ENCODE measurements around the gene PHC1. TPM values are rescaled to one million over a fixed set of nuclear protein-coding genes. Genes with fewer than 3 reads are reported as not detected.
"Not testable (repeated sequence)": the region's sequence is repeated elsewhere in the genome, so short reads cannot be mapped to it uniquely, and the experiment has no call there.

Gene PHC1
- total RNA-seq, 1 experiment from 2014 or later = 25.1 TPM

DNA sequence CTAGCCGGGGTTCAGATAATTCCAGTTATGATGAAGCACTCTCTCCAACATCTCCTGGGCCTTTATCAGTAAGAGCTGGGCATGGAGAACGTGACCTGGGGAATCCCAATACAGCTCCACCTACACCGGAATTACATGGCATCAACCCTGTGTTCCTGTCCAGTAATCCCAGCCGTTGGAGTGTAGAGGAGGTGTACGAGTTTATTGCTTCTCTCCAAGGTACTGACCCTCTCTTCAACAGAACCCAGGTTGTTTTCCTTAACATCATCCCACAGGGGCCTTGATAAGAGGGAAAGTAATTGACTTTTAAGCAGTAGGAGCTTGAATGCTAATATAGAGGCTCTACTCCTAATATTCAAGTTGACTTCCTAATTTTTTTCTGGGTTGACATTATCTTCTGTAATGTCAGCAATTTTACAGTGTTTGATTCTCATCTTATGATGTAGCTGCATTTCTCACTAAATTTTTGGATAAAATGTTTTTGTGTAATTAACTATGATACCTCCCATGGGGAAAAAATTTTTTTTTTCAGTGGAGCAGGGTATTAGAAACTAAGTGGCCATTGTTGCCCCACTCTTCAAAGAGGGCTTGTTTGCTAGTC is 23.6 kb downstream of the PHC1 start:
- DNase-seq (ENCODE audit: low read depth, low spot score); in situ Hi-C loops (cut with HindIII; ENCODE audit: low pct_unique_long_range_greater_than_20kb, low sequenced_read_pairs): not testable (repeated sequence)

DNA sequence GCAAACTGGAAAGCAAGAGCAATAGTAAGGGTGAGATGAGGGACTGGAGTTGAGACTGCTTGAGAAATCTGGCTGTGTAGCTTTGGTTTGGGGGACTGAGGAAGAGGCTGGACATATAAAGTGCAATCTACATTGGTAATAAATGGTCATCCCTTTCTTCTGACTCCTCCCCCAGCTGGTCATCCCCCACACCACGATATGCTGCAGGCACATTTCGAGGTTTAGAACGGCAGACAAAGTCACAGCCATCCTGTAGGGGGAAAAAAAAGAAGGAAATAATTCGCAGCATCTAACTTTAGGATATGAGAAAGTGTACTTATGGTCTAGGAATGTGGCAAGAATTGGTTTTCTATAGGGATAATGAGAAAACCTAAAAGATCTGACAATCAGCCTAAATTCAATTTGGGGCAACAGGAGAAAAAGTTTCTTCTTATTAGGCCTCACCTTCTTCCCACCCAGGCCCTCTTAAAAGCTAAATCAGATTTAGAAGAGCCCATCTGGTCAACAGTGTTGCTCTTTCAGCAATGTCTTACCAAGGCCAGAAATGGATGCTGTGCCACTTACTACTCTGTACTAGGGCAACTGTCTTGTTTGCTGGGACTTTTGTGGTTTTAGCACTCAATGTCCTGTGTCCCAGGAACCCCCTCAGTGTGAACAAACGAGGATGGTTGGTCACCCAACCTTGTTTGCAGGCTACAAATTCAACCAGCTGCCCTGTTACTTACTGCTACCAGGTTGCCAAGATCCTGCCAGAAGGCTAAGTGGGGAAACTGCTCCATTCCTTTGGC is 27.6 kb downstream of the PHC1 start:
- in situ Hi-C loops (cut with HindIII; ENCODE audit: low pct_unique_long_range_greater_than_20kb, low sequenced_read_pairs) = no loop called here
- DNase-seq (ENCODE audit: low read depth, low spot score) = peak; percentile 61

DNA sequence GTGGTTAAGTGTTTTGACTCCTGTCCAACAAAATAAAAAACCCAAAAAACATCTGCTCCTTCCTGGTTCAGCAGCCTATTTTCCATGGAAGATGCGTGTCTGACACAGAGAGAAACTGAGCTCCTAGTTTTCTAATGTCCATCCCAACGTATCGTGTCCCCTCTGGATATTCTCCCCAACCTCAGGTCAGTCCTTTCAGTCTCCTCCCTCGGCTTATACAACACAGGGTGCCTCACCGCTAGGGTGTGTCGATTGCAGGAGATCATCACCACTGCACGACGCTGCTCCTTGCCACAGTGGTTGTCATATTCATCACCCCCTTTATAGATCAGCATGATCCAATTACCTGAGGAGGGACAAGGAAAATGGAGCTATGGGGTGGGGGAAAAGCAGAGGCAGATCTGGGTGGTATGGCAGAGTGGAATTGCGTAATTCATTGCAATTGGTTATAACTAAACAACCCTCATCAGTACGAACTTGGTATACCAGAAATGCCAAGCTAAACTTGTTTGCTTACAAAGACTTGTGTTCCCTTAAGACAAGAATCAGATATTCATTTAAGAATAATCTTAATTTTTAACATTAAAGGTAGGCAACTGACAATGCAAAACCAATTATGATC is 29.4 kb downstream of the PHC1 start:
- in situ Hi-C loops (cut with HindIII; ENCODE audit: low pct_unique_long_range_greater_than_20kb, low sequenced_read_pairs) = no loop called here
- no peak for DNase-seq (ENCODE audit: low read depth, low spot score)

DNA sequence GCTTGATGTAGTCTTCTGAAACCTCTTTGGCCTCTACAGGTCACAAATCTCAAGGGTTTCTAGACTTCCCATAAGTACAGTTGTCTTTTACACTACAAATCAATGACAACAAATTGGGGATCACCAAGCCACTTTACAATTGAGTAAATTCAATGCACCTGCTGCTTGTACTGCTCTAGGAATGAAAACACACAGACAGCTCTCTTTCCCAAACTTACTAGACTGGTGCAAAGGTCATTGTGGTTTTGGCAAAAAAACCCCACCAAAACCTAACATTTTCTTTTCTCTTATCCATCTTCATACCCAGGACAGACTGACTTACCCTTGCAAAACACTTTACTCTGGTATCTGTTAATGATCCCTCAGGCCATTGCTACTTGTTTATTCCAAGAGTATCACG is 32.4 kb downstream of the PHC1 start:
- DNase-seq (ENCODE audit: low read depth, low spot score) = no peak
- in situ Hi-C loops (cut with HindIII; ENCODE audit: low pct_unique_long_range_greater_than_20kb, low sequenced_read_pairs) = no loop called here

DNA sequence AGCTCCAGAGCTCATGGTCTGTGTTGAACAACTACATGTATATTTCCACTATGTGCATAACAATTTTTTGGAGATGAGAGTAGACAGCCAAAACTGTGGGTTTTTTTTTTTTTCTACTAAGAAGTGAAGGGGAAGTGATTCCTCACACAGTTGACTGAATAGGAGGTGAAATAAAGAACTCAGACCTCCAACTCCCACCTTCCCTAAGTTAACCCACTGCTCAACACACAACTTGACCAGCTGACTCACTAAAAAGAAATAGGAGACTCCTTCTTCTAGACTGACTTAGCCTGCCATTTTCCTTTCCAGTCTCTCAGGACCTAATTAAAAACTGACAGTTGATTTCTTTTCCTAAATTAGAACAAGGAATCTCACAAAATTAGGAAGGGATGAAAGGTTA is 33.4 kb downstream of the PHC1 start:
- peak; percentile 13 for DNase-seq (ENCODE audit: low read depth, low spot score)
- in situ Hi-C loops (cut with HindIII; ENCODE audit: low pct_unique_long_range_greater_than_20kb, low sequenced_read_pairs) = no loop called here

DNA sequence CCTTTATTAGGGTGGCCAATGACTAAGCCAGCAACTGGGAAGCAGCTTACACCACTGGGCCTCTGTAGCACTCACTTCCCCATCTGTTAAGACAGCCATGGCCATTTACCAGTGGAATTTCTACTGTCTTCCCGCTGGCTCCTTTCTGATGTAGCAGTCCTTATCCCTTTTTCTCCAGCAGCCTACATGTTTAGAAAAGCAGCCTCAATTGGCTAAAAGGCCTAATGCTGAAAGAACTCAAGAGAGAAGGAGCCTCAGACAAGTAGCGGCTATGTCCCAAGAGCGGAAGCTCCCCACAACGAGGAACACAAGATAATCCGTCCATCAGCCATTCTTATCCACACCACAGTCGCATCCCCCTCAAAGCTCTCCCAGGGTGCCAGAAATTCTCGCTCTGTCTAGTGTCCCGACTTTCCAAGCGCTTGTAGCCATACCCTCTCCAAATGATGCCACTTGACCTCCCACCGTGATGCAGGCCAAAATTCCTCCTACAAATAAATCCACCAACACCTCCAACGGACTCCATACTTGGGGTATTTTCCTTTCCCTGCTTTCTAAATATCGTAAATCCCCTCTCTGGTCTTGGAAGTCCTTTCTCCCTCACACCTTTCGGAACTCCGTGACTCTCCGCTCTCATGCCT is 34.5 kb downstream of the PHC1 start:
- peak; percentile 36 for DNase-seq (ENCODE audit: low read depth, low spot score)
- in situ Hi-C loops (cut with HindIII; ENCODE audit: low pct_unique_long_range_greater_than_20kb, low sequenced_read_pairs) = no loop called here

DNA sequence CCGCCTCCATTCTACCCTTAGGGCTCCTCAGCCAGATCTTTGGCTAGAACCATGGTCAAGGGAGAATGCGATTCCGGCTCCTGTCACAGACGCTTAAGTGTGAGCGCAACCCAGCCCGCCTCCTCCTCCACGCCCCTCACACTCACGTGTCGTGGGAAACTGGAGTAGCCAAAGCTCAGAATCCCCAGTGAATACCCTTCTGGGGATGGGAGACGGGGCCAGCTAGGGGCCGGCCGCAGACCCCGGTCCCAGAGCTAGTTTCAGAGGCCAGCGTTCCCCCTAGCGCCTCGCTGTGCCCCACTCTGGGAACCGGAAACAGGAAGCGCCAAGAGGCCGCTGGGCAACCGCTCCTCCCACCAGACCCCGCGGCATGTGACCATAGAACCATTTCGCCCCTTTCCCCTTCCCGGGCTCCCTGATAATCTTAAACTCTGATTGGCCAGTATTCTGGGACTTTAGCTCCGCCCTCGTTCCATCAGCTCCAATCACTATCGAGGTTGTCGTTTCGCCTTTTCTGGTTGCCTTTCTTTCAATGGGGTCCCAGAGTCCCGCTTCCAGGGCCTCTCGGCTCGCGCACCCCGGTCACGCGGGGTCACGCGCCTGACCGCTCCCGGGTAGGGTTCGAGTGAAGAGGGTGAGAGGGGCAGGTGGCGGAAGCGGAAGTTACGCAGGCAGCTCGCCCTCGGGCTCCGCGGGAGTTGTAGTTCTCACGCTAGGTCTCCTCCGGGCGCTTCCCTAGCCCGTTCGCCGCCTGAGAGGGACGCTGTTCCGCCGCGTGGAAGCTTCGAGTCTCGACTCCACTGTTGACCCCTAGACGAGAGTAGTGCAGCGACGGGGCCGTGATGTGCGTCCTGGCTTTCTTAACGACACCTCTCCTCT is 35.3 kb downstream of the PHC1 start, which contains the start of gene M6PR:
TSS of gene M6PR (minus strand) at position 304 of the 879 bp plus-strand sequence. CDS start 3,241 bp downstream, outside the sequence.
- DNase-seq (ENCODE audit: low read depth, low spot score) = peak; percentile 100
- in situ Hi-C loops (cut with HindIII; ENCODE audit: low pct_unique_long_range_greater_than_20kb, low sequenced_read_pairs) = no loop called here

DNA sequence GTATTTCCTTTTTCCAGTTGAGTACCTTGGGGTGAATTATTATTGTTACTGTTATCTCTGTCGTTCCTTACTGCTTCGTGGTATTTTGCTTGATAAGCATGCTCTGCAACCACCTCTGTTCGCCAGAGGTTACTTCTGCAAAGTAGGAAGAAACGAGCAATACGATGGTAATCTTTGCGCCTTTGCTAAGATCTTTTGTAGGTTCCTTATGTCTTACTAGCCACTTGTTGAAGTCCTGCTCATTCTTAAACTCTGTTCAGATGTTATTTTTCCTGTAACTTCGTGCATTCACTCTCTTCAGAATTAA is 35.9 kb downstream of the PHC1 start:
- DNase-seq (ENCODE audit: low read depth, low spot score) = no peak
- in situ Hi-C loops (cut with HindIII; ENCODE audit: low pct_unique_long_range_greater_than_20kb, low sequenced_read_pairs) = no loop called here

DNA sequence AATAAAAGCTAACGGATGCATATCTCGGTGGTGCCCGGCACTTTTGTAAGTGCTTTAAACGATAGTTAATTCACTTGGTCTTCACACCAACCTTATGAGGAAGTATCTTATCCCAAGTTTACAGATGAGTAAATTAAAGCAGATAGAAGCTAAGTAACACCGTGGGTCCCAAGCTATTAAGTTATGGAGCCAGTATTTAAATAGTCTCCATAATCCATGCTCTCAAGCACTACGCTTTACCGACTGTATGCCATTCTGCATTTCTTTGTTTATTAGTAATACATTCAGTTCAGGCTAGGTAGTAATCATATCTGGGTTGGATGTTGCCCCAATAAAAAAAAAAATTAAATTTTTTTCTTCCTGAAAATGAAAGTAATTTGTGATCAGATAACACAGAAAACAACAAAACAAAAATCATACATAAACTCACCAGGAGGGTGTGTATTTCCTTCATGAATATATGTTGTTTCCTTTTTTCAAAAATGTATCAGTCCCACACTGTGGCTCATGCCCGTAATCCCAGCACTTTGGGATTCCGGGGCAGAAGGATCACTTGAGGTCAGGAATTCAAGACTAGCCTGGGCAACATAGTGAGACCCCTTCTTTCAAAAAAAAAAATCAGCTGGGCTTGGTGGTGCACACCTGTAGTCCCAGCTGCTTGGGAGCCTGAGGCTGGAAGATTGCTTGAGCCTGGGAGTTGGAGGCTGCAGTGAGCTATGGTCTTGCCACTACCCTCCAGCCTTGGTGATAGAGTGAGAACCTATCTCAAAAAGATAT is 36.6 kb downstream of the PHC1 start:
- in situ Hi-C loops (cut with HindIII; ENCODE audit: low pct_unique_long_range_greater_than_20kb, low sequenced_read_pairs) = no loop called here
- peak; percentile 5 for DNase-seq (ENCODE audit: low read depth, low spot score)

DNA sequence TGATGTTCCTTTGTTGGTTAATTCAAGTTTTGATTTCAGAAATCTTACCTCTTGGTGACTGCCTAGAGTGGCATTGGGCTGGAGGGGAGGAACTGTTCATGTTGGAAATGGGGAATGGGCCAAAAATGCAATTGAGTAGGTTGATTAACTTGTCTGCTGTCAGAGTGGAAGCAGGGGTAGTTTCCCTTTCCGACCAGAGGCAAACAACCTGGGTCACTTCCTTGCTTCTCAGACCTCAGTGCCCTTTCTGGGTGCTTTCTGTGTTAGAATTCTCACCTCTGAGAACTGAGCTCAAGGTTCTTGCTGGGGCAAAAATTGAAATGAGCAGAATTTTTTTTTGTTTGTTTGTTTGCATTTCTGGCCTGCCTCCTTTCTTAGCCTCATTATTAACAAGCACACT is 37.4 kb downstream of the PHC1 start:
- in situ Hi-C loops (cut with HindIII; ENCODE audit: low pct_unique_long_range_greater_than_20kb, low sequenced_read_pairs) = no loop called here
- no peak for DNase-seq (ENCODE audit: low read depth, low spot score)

DNA sequence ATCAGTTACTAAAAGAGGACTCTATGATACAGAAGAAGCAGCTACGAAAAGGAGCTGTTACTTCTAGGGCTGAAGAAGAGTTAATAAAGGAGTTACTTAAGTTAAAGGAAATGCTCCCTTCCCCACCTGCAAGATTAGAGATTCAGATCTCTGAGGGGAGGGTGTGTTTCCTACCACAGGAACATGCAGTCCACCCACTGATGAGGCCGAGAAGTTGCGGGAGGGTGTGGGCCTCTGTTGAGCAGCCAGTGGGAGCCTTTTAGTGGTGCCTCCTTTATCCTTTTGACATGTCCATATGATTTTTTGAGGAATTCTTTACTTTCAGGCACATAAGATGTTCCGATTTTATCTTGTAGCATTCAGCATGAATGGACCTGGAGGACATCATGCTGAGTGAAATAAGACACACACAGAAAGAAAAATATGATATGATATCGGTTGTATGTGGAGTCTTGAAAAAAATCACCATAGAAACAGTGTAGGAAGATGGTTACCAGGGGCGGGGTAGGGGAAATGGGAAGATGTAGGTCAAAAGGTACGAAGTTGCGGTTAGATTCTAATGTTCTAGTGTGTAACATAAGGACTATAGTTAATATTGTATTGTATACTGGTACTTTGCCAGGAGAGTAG is 39.6 kb downstream of the PHC1 start:
- no peak for DNase-seq (ENCODE audit: low read depth, low spot score)
- in situ Hi-C loops (cut with HindIII; ENCODE audit: low pct_unique_long_range_greater_than_20kb, low sequenced_read_pairs) = no loop called here

DNA sequence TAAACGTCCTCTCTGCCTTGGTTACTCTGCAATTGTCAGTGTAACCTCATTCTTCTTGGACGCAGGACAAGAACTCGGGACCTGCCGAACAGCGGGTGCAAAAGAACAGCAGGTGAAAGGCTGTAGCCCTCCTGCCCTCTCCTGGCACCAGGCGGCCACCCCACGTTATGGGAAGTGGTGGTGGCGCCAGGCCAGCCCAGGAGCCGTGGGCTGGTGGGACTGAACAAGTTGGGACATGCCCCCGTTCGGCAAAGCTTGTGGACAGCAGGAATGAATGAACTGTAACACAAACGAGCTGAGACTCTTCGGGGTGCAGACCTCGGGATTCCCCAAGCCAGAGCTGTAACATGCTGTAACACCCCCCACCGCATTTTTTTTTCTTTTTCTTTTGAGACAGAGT is 41.8 kb downstream of the PHC1 start:
- no peak for DNase-seq (ENCODE audit: low read depth, low spot score)
- in situ Hi-C loops (cut with HindIII; ENCODE audit: low pct_unique_long_range_greater_than_20kb, low sequenced_read_pairs) = no loop called here

DNA sequence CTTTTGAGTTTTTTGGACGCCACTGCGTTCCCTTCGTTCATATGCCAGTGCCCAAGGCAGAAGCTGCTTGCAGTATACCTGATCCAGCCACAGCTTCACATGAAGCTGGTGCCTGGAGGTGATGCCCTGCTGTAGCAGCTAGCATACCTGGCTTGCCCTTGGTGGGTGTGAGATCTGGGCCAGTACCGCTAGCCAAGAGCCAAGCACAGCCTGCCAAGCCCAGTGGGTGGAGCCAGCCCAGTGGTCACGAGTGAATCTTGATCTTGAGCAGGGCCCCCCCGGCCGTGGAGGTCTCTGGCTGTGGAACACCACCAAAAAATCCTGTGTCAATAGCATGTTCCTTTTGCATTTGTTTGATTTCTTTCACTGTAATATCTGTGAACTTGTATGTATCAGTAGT is 42.5 kb downstream of the PHC1 start:
- in situ Hi-C loops (cut with HindIII; ENCODE audit: low pct_unique_long_range_greater_than_20kb, low sequenced_read_pairs) = no loop called here

DNA sequence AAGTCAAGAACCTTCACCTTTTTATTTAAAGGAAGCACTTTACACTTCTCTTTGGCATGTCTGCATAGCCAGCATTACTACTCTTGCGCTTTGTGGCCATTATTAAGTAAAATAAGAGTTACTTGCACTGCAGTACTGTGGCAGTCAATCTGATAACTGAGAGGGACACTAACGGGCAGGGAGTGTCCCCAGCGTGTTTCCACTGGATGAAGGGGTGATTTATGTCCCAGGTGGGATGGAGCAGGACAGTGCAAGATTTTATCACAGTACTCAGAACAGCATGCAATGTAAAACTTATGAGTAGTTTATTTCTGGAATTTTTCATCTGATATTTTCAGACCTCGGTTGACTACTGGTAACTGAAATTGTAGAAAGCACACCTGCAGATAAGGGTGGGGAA is 43.3 kb downstream of the PHC1 start:
- DNase-seq (ENCODE audit: low read depth, low spot score) = no peak
- in situ Hi-C loops (cut with HindIII; ENCODE audit: low pct_unique_long_range_greater_than_20kb, low sequenced_read_pairs) = no loop called here

More for the DNA sequence above, 42.5 kb downstream of the PHC1 start:
- DNase-seq (ENCODE audit: low read depth, low spot score) = no peak

DNA sequence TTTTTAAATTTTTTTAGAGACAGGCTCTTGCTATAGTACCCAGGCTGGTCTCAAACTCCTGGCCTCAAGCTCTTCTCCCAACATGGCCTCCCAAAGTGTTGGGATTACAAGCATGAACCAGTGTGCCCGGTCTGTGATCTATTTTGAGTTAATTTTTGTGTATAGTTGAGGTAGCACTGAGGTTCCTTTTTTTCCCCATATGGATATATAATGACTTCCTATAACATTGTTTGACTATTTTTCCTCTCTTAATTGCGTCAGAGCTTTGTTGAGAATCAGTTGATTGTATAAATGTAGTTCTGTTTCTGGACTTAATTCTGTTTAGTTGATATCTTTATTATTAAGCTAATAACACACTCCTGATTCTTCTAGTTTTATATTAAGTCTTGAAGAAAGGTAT is 43.8 kb downstream of the PHC1 start:
- in situ Hi-C loops (cut with HindIII; ENCODE audit: low pct_unique_long_range_greater_than_20kb, low sequenced_read_pairs) = no loop called here
- DNase-seq (ENCODE audit: low read depth, low spot score) = no peak

DNA sequence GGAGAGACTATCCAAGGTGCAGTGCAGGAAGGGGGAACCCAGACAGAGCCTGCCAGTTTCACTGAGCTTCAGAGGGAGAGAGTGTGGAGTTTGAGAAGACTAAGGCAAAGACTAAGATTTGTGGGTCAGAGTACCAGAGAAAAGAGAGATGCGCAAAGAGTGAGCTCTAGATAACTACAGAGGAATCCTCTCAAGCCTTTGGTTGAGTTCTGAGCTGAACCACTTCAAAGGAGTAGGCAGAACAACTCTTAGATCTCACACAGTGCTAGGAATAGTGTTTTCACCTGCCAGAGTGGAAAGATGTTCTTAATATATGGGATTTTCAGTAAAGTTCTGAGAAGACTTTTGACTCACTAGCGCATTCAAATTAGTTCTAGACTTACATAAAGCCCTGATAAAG is 45.9 kb downstream of the PHC1 start:
- in situ Hi-C loops (cut with HindIII; ENCODE audit: low pct_unique_long_range_greater_than_20kb, low sequenced_read_pairs) = no loop called here
- no peak for DNase-seq (ENCODE audit: low read depth, low spot score)

DNA sequence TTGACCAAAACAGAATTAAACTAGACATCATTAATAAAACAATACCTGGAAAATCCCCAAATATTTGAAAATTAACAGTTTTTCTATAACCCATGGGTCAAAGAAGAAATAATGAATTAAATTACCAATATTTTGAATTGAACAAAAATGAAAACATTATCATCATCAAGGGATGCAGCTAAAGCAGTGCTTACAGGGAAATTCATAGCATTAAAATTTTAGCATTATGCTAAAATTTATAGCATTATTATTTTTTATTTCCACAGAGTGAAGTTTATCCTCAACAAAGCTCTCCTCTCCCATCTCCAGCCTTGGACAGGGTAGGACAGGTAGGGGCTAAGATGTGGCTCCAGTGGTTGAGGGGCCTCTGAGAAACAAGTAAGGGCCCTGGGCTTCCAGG is 54.5 kb downstream of the PHC1 start:
- in situ Hi-C loops (cut with HindIII; ENCODE audit: low pct_unique_long_range_greater_than_20kb, low sequenced_read_pairs) = no loop called here

More for the DNA sequence above, 54.5 kb downstream of the PHC1 start:
- DNase-seq (ENCODE audit: low read depth, low spot score) = no peak

Data from SK-MEL-5 (cell line).